Keratinocyte (primary cell): ENCODE results near the gene CPEB2. TPM values are rescaled to one million over a fixed set of nuclear protein-coding genes. Genes with fewer than 3 reads are reported as not detected.

Experiments
- DNase-seq: peaks from one replicate; pipeline ENCODE4 v3.0.0-alpha.2; 2011; ENCODE audit warnings: low read depth, missing footprints, low spot score
- FAIRE-seq: peaks from 2 replicates; lab custom pipeline; 2011; peaks lifted over from hg19 to GRCh38; lab: Jason Lieb, UNC
- H2AFZ ChIP-seq: 2 replicates; pipeline ENCODE4 v1.6.0; 2012; ENCODE audit warnings: low read length, control low read depth, inconsistent platforms; ENCODE audit not compliant: control insufficient read depth
- H3K27ac ChIP-seq: 2 replicates; pipeline ENCODE4 v1.5.1; 2011; ENCODE audit warnings: low read length; ENCODE audit not compliant: control insufficient read depth, insufficient read depth
- H3K27me3 ChIP-seq: 3 replicates; pipeline ENCODE4 v1.6.0; 2011; ENCODE audit warnings: low read length; ENCODE audit not compliant: control insufficient read depth, insufficient read depth; ENCODE audit errors: extremely low read depth
- H3K36me3 ChIP-seq, 2 experiments: 2 replicates in 1 of 2; 3 replicates in 1 of 2; pipeline ENCODE4 v1.5.1; 2011; ENCODE audit warnings: low read length in 2 of 2, mild to moderate bottlenecking in 1 of 2; ENCODE audit not compliant: control insufficient read depth in 2 of 2, insufficient read depth in 2 of 2; ENCODE audit errors: extremely low read depth in 1 of 2
- H3K4me1 ChIP-seq: 3 replicates; pipeline ENCODE4 v1.5.1; 2011; ENCODE audit warnings: low read length; ENCODE audit not compliant: control insufficient read depth, insufficient read depth; ENCODE audit errors: extremely low read depth
- H3K4me2 ChIP-seq: 3 replicates; pipeline ENCODE4 v1.6.0; 2011; ENCODE audit warnings: low read depth, low read length; ENCODE audit not compliant: control insufficient read depth, insufficient read depth; ENCODE audit errors: extremely low read depth
- H3K4me3 ChIP-seq, 3 experiments: fragments of 200-600 bp in 1 of 3; sonication (generic) in 1 of 3; 2 replicates in 2 of 3; 3 replicates in 1 of 3; pipeline ENCODE4 v1.5.1; 2011 to 2016; ENCODE audit warnings: low read length in 3 of 3, mild to moderate bottlenecking in 3 of 3, control low read depth in 2 of 3, inconsistent platforms in 1 of 3, low read depth in 1 of 3, mixed read lengths in 1 of 3, mixed run types in 1 of 3, moderate library complexity in 1 of 3; ENCODE audit not compliant: control insufficient read depth in 2 of 3, insufficient read depth in 2 of 3; ENCODE audit errors: extremely low read depth in 1 of 3
- H3K79me2 ChIP-seq: 2 replicates; pipeline ENCODE4 v1.6.0; 2012; ENCODE audit warnings: low read length; ENCODE audit not compliant: control insufficient read depth, insufficient read depth
- H3K9ac ChIP-seq: 3 replicates; pipeline ENCODE4 v1.6.0; 2011; ENCODE audit warnings: low read length; ENCODE audit not compliant: control insufficient read depth, insufficient read depth; ENCODE audit errors: extremely low read depth
- H3K9me1 ChIP-seq: 3 replicates; pipeline ENCODE4 v1.6.0; 2011; ENCODE audit warnings: low read length; ENCODE audit not compliant: control insufficient read depth, insufficient read depth; ENCODE audit errors: extremely low read depth
- H3K9me3 ChIP-seq: 2 replicates; pipeline ENCODE4 v1.5.1; 2012; ENCODE audit warnings: low read depth, low read length; ENCODE audit not compliant: control insufficient read depth
- H4K20me1 ChIP-seq: 3 replicates; pipeline ENCODE4 v1.6.0; 2011; ENCODE audit warnings: low read length; ENCODE audit not compliant: control insufficient read depth, insufficient read depth; ENCODE audit errors: extremely low read depth
- CTCF ChIP-seq, 3 experiments: IDR thresholded peaks in 1 of 3; conservative IDR thresholded peaks in 1 of 3; optimal IDR thresholded peaks in 1 of 3; 2 replicates in 2 of 3; 3 replicates in 1 of 3; pipeline versions ENCODE3 to v1.5.1; 2011; ENCODE audit warnings: low read length in 3 of 3, mild to moderate bottlenecking in 3 of 3, moderate library complexity in 2 of 3, control low read depth in 1 of 3, inconsistent platforms in 1 of 3; ENCODE audit not compliant: insufficient read depth in 2 of 3; ENCODE audit errors: extremely low read depth in 1 of 3
- EZH2 ChIP-seq: IDR thresholded peaks from one replicate; pipeline ENCODE4 v1.6.1; 2012; ENCODE audit warnings: inconsistent platforms, mild to moderate bottlenecking, low read length, moderate library complexity
- dilution Hi-C: fragments of 300-500 bp; cut with MboI; formaldehyde crosslinking; loops from one replicate; pipeline ENCODE4 v1.7.0; 2020; ENCODE audit warnings: low sequenced_read_pairs; ENCODE audit not compliant: extremely low pct_ligation_motif_present
- polyA plus RNA-seq, 5 experiments: library from polyadenylated mRNA; depleted of rRNA in 3 of 5; stranded (reverse) in 3 of 5; stranded (forward) in 1 of 5; unstranded in 1 of 5; fragments of >200 nt; gene quantifications; 1 replicate in 1 of 5; 2 replicates in 3 of 5; 3 replicates in 1 of 5; pipeline versions ENCODE4 v1.2.1 to v1.2.3, GENCODE V29; 2011 to 2012; ENCODE audit warnings: missing spikeins in 2 of 5, low read depth in 1 of 5, low replicate concordance in 1 of 5

CPEB2 gene
- polyA plus RNA-seq, 1 donor (not counting 4 experiments of a cell fraction or from before 2014, with no cell fraction given): 15.1 TPM

GRCh38 chr4:15088394-15089035 lies 86.2 kb downstream of the CPEB2 start:
- no peaks in the 10 kb centered on the region for H3K9me3 ChIP-seq
- no peak for TF ChIP-seq CTCF (optimal IDR thresholded peaks at IDR 0.05 in 1 of 3, IDR thresholded peaks at IDR 0.05 in 1 of 3, conservative IDR thresholded peaks at IDR 0.05 in 1 of 3; ENCODE audit: extremely low read depth in 1 of 3, insufficient read depth in 2 of 3, low read length in 3 of 3)
- no peak for TF ChIP-seq EZH2
- H3K4me1 ChIP-seq: no peaks in the 10 kb centered on the region
- no peaks in the 10 kb centered on the region for H3K27me3 ChIP-seq
- no peak overlapping the region for H3K4me3 ChIP-seq
- no peaks in the 10 kb centered on the region for H3K36me3 ChIP-seq
- no peaks in the 10 kb centered on the region for H4K20me1 ChIP-seq
- no peak for DNase-seq
- H3K9ac ChIP-seq: no peak overlapping the region
- H2AFZ ChIP-seq: no peak overlapping the region
- no peak for FAIRE-seq
- H3K27ac ChIP-seq: no peak overlapping the region
- H3K79me2 ChIP-seq: no peaks in the 10 kb centered on the region
- dilution Hi-C loops: no loop called here
- H3K9me1 ChIP-seq: no peaks in the 10 kb centered on the region
- H3K4me2 ChIP-seq: no peak overlapping the region

- no peaks in the 10 kb centered on the region for H3K4me1 ChIP-seq
- no peak overlapping the region for H3K27ac ChIP-seq
- DNase-seq (no peak), FAIRE-seq (no peak)
- no peak overlapping the region for H3K4me3 ChIP-seq
- H3K9me1 ChIP-seq: no peaks in the 10 kb centered on the region
- no peaks in the 10 kb centered on the region for H3K79me2 ChIP-seq
- dilution Hi-C loops: no loop called here
- H3K9me3 ChIP-seq: no peaks in the 10 kb centered on the region
- no peaks in the 10 kb centered on the region for H3K36me3 ChIP-seq
- H3K9ac ChIP-seq: no peak overlapping the region
- H3K4me2 ChIP-seq: no peak overlapping the region
- H4K20me1 ChIP-seq: no peaks in the 10 kb centered on the region
- TF ChIP-seq EZH2: no peak
- TF ChIP-seq CTCF (optimal IDR thresholded peaks at IDR 0.05 in 1 of 3, IDR thresholded peaks at IDR 0.05 in 1 of 3, conservative IDR thresholded peaks at IDR 0.05 in 1 of 3; ENCODE audit: extremely low read depth in 1 of 3, insufficient read depth in 2 of 3, low read length in 3 of 3): no peak
- no peak overlapping the region for H2AFZ ChIP-seq
- no peaks in the 10 kb centered on the region for H3K27me3 ChIP-seq
Measured at GRCh38 chr4:15089979-15090378, 87.7 kb downstream of the CPEB2 start.
